K562 (cell line): ENCODE measurements around the gene GGA2. TPM values are rescaled to one million over a fixed set of nuclear protein-coding genes. Genes with fewer than 3 reads are reported as not detected.

ENCODE experiments used
- AFF1 ChIP-seq, 2 experiments: fragments of 450-650 bp; IDR thresholded peaks; 2 replicates each; pipeline ENCODE4 v1.6.1; 2018; ENCODE audit warnings: mild to moderate bottlenecking in 2 of 2, low read depth in 1 of 2; ENCODE audit not compliant: partially characterized antibody in 2 of 2
- BRD4 ChIP-seq: fragments of 200-600 bp; sonication (generic); IDR thresholded peaks from 2 replicates; pipeline ENCODE4 v1.6.1; 2017; ENCODE audit warnings: inconsistent platforms
- CBX3 ChIP-seq, 2 experiments: IDR thresholded peaks; 1 replicate in 1 of 2; 2 replicates in 1 of 2; pipeline ENCODE4 v1.6.1; 2012; ENCODE audit warnings: inconsistent platforms in 2 of 2, low read length in 2 of 2, borderline replicate concordance in 1 of 2, control low read depth in 1 of 2
- CHD4 ChIP-seq: fragments of 200-600 bp; sonication (generic); IDR thresholded peaks from 3 replicates; pipeline ENCODE4 v1.6.1; 2012; ENCODE audit warnings: low read depth, mild to moderate bottlenecking, mixed read lengths, low read length, inconsistent platforms; ENCODE audit not compliant: insufficient read depth, insufficient replicate concordance, poor library complexity, severe bottlenecking
- EHMT2 ChIP-seq: fragments of 450-650 bp; IDR thresholded peaks from 2 replicates; pipeline ENCODE4 v1.6.1; 2018; ENCODE audit warnings: antibody characterized with exemption
- GABPA ChIP-seq: fragments of 200-800 bp; sonication (Bioruptor generic); conservative IDR thresholded peaks from 2 replicates; pipeline ENCODE4 v1.6.1; 2016; ENCODE audit warnings: low read depth, missing genetic modification characterization, missing compliant biosample characterization
- HDAC1 ChIP-seq, 2 experiments: fragments of 450-650 bp; IDR thresholded peaks; 2 replicates each; pipeline ENCODE4 v1.6.1; 2016 to 2017; ENCODE audit warnings: inconsistent platforms in 1 of 2, mild to moderate bottlenecking in 1 of 2, moderate library complexity in 1 of 2
- MAFK ChIP-seq: IDR thresholded peaks from 2 replicates; pipeline ENCODE4 v1.6.1; 2011; ENCODE audit warnings: low read length, improper control_type of control experiment
- PHF20 ChIP-seq: fragments of 450-650 bp; IDR thresholded peaks from 2 replicates; pipeline ENCODE4 v1.6.1; 2018; ENCODE audit not compliant: partially characterized antibody
- POLR2AphosphoS5 ChIP-seq: IDR thresholded peaks from 2 replicates; pipeline ENCODE4 v1.6.1; 2011; ENCODE audit warnings: mild to moderate bottlenecking, low read depth, low read length, moderate library complexity; ENCODE audit not compliant: control insufficient read depth, insufficient read depth
- PTTG1 ChIP-seq: fragments of 450-650 bp; IDR thresholded peaks from 2 replicates; pipeline ENCODE4 v1.6.1; 2016; ENCODE audit warnings: low read depth, mild to moderate bottlenecking, missing genetic modification characterization, missing compliant biosample characterization
- RNF219 ChIP-seq: fragments of 250-450 bp; sonication (Bioruptor Pico); IDR thresholded peaks from 2 replicates; pipeline ENCODE4 v1.5.0; 2022; ENCODE audit warnings: mild to moderate bottlenecking
- SREBF1 ChIP-seq: fragments of 150-350 bp; IDR thresholded peaks from 2 replicates; pipeline ENCODE4 v1.6.1; 2014; ENCODE audit warnings: antibody characterized with exemption, low read depth, low read length, borderline replicate concordance
- TAF1 ChIP-seq: IDR thresholded peaks from 2 replicates; pipeline ENCODE4 v1.6.1; 2011; ENCODE audit warnings: mild to moderate bottlenecking, low read length, moderate library complexity; ENCODE audit not compliant: insufficient read depth, control insufficient read depth, severe bottlenecking; ENCODE audit errors: extremely low read depth
- TCF3 ChIP-seq: sonication (generic); formaldehyde crosslinking; IDR thresholded peaks from 2 replicates; pipeline ENCODE4 v1.4.0; 2020; ENCODE audit warnings: mild to moderate bottlenecking, missing genetic modification reagents
- ZNF12 ChIP-seq: sonication (generic); formaldehyde crosslinking; IDR thresholded peaks from 2 replicates; pipeline ENCODE4 v1.4.0; 2020; ENCODE audit warnings: mild to moderate bottlenecking, missing genetic modification reagents
- ZNF507 ChIP-seq: conservative IDR thresholded peaks from 2 replicates; pipeline ENCODE4 v1.6.1; 2017; ENCODE audit warnings: missing genetic modification characterization, missing compliant biosample characterization
- ZNF699 ChIP-seq: fragments of 250-450 bp; sonication (Bioruptor Pico); IDR thresholded peaks from 2 replicates; pipeline ENCODE4 v1.8.0; 2021; ENCODE audit warnings: mild to moderate bottlenecking, moderate library complexity; ENCODE audit not compliant: insufficient replicate concordance
- ZNF740 ChIP-seq, 3 experiments: fragments of 200-800 bp in 1 of 3; sonication (Bioruptor generic) in 1 of 3; sonication (generic) in 1 of 3; formaldehyde crosslinking in 1 of 3; IDR thresholded peaks; 2 replicates each; pipeline versions ENCODE4 v1.6.1 to v1.8.0; 2016 to 2022; ENCODE audit warnings: mild to moderate bottlenecking in 2 of 3, missing compliant biosample characterization in 2 of 3, missing genetic modification characterization in 2 of 3, missing genetic modification reagents in 1 of 3
- polyA plus RNA-seq, 8 experiments: library from polyadenylated mRNA; depleted of rRNA in 4 of 8; stranded (reverse) in 5 of 8; unstranded in 3 of 8; fragments of >200 nt; fragmentation: Nextera tagmentation in 2 of 8; fragmentation: Illumina TruSeq in 1 of 8; extraction: Ambion mirVana in 2 of 8; extraction: Trizol in 1 of 8; gene quantifications; 2 replicates each; pipeline versions ENCODE4 v1.2.1 to v1.2.3, GENCODE V29; 2011 to 2014; ENCODE audit warnings: inconsistent platforms in 1 of 8, missing spikeins in 1 of 8
- total RNA-seq, 7 experiments: library from RNA; depleted of rRNA in 6 of 7; stranded (reverse); fragments of >200 nt in 6 of 7; fragmentation: Illumina TruSeq in 2 of 7; extraction: Trizol in 2 of 7; gene quantifications; 2 replicates each; pipeline versions ENCODE4 v1.2.1 to v1.2.3, GENCODE V29; 2011 to 2021; ENCODE audit warnings: low replicate concordance in 1 of 7

Gene GGA2
- total and polyA plus RNA-seq, 9 of the 15 experiments (the other 6 are each of a cell fraction or from before 2014, with no cell fraction given): 11.9 to 133 (median 66.3) TPM

- TF ChIP-seq ZNF699 (CRISPR knock-in tag) (no peak), CBX3 (IDR thresholded peaks at IDR 0.05; ENCODE audit: borderline replicate concordance in 1 of 2, low read length in 2 of 2) (no peak), EHMT2 (no peak), SREBF1 (0 out of 2 replicates have a peak, but pooled peaks have one; percentile 57), GABPA (tag) (no peak), TAF1 (peak; percentile 83), POLR2AphosphoS5 (peak; percentile 70; the same call in 1 of the 2 replicates), MAFK (no peak), RNF219 (CRISPR knock-in tag) (no peak), ZNF12 (CRISPR knock-in tag) (no peak), HDAC1 (IDR thresholded peaks at IDR 0.05) (no peak), ZNF740 (CRISPR knock-in tag; IDR thresholded peaks at IDR 0.05) (peak; percentile 95), ZNF740 (tag; IDR thresholded peaks at IDR 0.05) (peak in 1 of 2 experiments; percentile 84; a peak in 2 of 4 replicates), ZNF507 (tag) (no peak), BRD4 (no peak), PHF20 (no peak), TCF3 (CRISPR knock-in tag) (peak; percentile 14; the same call in 1 of the 2 replicates), CHD4 (no peak), PTTG1 (tag) (no peak), AFF1 (IDR thresholded peaks at IDR 0.05; ENCODE audit: low read depth in 1 of 2, partially characterized antibody in 2 of 2) (no peak)
These were observed at the start of gene GGA2 (continued) for GRCh38 chr16:23510164-23510914.
